SK-N-SH treated with all-trans-retinoic acid at 6 μM for 48 hours (cell line): ENCODE data around the gene CHST2.

ENCODE experiments used
- ATAC-seq: fragments of 200-7000 bp; cut with Tn5 transposase; 3 replicates; pipeline ENCODE4 v1.9.1; 2020; ENCODE audit warnings: mild to moderate bottlenecking, moderate library complexity
- ARNTL ChIP-seq: fragments of 450-650 bp; formaldehyde crosslinking; IDR thresholded peaks from 2 replicates; pipeline ENCODE4 v1.5.0; 2020; ENCODE audit warnings: low read depth, mild to moderate bottlenecking, moderate library complexity, borderline replicate concordance
- BACH2 ChIP-seq: fragments of 250-450 bp; sonication (Bioruptor Pico); IDR thresholded peaks from 2 replicates; pipeline ENCODE4 v1.9.0; 2021; ENCODE audit warnings: mild to moderate bottlenecking, borderline replicate concordance
- ESRRG ChIP-seq: fragments of 250-450 bp; sonication (Bioruptor Pico); IDR thresholded peaks from 2 replicates; pipeline ENCODE4 v1.6.1; 2021; ENCODE audit warnings: mild to moderate bottlenecking
- GLIS3 ChIP-seq: fragments of 250-450 bp; sonication (Bioruptor Pico); IDR thresholded peaks from 2 replicates; pipeline ENCODE4 v1.5.0; 2020; ENCODE audit warnings: mild to moderate bottlenecking, moderate library complexity
- ISL1 ChIP-seq: fragments of 250-450 bp; sonication (Bioruptor Pico); IDR thresholded peaks from 2 replicates; pipeline ENCODE4 v2.1.2; 2022; ENCODE audit warnings: mild to moderate bottlenecking, moderate library complexity
- OSR1 ChIP-seq: fragments of 250-450 bp; sonication (Bioruptor Pico); IDR thresholded peaks from 2 replicates; pipeline ENCODE4 v1.8.0; 2022; ENCODE audit warnings: moderate library complexity, mild to moderate bottlenecking, inconsistent platforms
- PPARA ChIP-seq: fragments of 250-450 bp; sonication (Bioruptor Pico); IDR thresholded peaks from 2 replicates; pipeline ENCODE4 v1.5.0; 2020; ENCODE audit warnings: mild to moderate bottlenecking, borderline replicate concordance
- SNAI2 ChIP-seq: fragments of 250-450 bp; sonication (Bioruptor Pico); IDR thresholded peaks from 2 replicates; pipeline ENCODE4 v1.5.0; 2020; ENCODE audit warnings: mild to moderate bottlenecking, moderate library complexity
- TCF4 ChIP-seq: fragments of 250-450 bp; sonication (Bioruptor Pico); IDR thresholded peaks from 2 replicates; pipeline ENCODE4 v1.8.0; 2021; ENCODE audit warnings: mild to moderate bottlenecking, moderate library complexity, borderline replicate concordance
- TOX ChIP-seq: fragments of 250-450 bp; sonication (Bioruptor Pico); IDR thresholded peaks from 2 replicates; pipeline ENCODE4 v1.8.0; 2021; ENCODE audit warnings: mild to moderate bottlenecking, moderate library complexity, borderline replicate concordance
- ZC3H10 ChIP-seq: fragments of 250-450 bp; sonication (Bioruptor Pico); IDR thresholded peaks from 2 replicates; pipeline ENCODE4 v1.5.1; 2021; ENCODE audit warnings: mild to moderate bottlenecking, moderate library complexity
- ZFP3 ChIP-seq: fragments of 250-450 bp; sonication (Bioruptor Pico); IDR thresholded peaks from 2 replicates; pipeline ENCODE4 v1.5.0; 2020; ENCODE audit warnings: mild to moderate bottlenecking, moderate library complexity
- ZFP30 ChIP-seq: fragments of 450-650 bp; formaldehyde crosslinking; IDR thresholded peaks from 2 replicates; pipeline ENCODE4 v1.5.0; 2022; ENCODE audit warnings: mild to moderate bottlenecking, moderate library complexity
- ZNF565 ChIP-seq: fragments of 450-650 bp; formaldehyde crosslinking; conservative IDR thresholded peaks from 2 replicates; pipeline ENCODE4 v1.5.0; 2020; ENCODE audit warnings: low read depth, mild to moderate bottlenecking, moderate library complexity
- ZNF70 ChIP-seq: fragments of 450-650 bp; formaldehyde crosslinking; IDR thresholded peaks from 2 replicates; pipeline ENCODE4 v1.5.0; 2020; ENCODE audit warnings: mild to moderate bottlenecking, moderate library complexity
- ZNF8 ChIP-seq: fragments of 450-650 bp; formaldehyde crosslinking; IDR thresholded peaks from 2 replicates; pipeline ENCODE4 v1.5.0; 2020; ENCODE audit warnings: mild to moderate bottlenecking, moderate library complexity
- TF ChIP-seq, protein P1 (sequence below): fragments of 250-450 bp; sonication (Bioruptor Pico); IDR thresholded peaks from 2 replicates; pipeline ENCODE4 v1.5.1; 2021; ENCODE audit warnings: mild to moderate bottlenecking, moderate library complexity
- TF ChIP-seq, protein P2 (sequence below): fragments of 250-450 bp; sonication (Bioruptor Pico); IDR thresholded peaks from 2 replicates; pipeline ENCODE4 v1.8.0; 2021; ENCODE audit warnings: low read depth, mild to moderate bottlenecking, moderate library complexity, borderline replicate concordance
- TF ChIP-seq, protein P3 (sequence below): fragments of 250-450 bp; sonication (Bioruptor Pico); IDR thresholded peaks from 2 replicates; pipeline ENCODE4 v1.8.0; 2020; ENCODE audit warnings: mild to moderate bottlenecking, moderate library complexity, borderline replicate concordance
- TF ChIP-seq, protein P4 (sequence below): fragments of 250-450 bp; sonication (Bioruptor Pico); IDR thresholded peaks from 2 replicates; pipeline ENCODE4 v1.5.1; 2020; ENCODE audit warnings: low read depth, mild to moderate bottlenecking, moderate library complexity
- TF ChIP-seq, protein P5 (sequence below): fragments of 250-450 bp; sonication (Bioruptor Pico); IDR thresholded peaks from 2 replicates; pipeline ENCODE4 v1.5.0; 2020; ENCODE audit warnings: mild to moderate bottlenecking, moderate library complexity

Gene CHST2

DNA sequence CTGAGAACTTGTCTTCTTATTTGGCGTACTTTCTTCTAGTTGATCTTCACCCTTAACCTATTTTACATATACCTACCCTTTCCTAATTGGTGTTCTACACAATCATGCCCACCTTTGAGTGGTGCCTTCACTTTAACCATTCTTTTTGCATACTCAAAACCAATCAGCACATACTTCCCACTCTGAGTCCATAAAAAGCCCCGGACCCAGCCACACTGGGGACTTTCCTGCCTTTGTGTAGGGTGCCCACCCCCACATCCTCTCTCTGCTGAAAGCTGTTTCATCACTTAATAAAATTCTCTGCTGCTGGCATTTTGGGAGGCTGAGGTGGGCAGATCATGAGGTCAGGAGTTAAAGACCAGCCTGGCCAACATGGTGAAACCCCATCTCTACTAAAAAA is 15.9 kb upstream of the CHST2 start:
- no peak for TF ChIP-seq ZC3H10 (CRISPR knock-in tag)
- TF ChIP-seq ZNF8 (CRISPR knock-in tag) = no peak
- no peak for TF ChIP-seq ISL1 (CRISPR knock-in tag)
- TF ChIP-seq, protein P1, sequence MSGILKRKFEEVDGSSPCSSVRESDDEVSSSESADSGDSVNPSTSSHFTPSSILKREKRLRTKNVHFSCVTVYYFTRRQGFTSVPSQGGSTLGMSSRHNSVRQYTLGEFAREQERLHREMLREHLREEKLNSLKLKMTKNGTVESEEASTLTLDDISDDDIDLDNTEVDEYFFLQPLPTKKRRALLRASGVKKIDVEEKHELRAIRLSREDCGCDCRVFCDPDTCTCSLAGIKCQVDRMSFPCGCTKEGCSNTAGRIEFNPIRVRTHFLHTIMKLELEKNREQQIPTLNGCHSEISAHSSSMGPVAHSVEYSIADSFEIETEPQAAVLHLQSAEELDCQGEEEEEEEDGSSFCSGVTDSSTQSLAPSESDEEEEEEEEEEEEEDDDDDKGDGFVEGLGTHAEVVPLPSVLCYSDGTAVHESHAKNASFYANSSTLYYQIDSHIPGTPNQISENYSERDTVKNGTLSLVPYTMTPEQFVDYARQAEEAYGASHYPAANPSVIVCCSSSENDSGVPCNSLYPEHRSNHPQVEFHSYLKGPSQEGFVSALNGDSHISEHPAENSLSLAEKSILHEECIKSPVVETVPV (CRISPR knock-in tag) = no peak
- no peak for TF ChIP-seq TOX (CRISPR knock-in tag)
- no peak for TF ChIP-seq ARNTL (CRISPR knock-in tag)
- no peak for TF ChIP-seq PPARA (CRISPR knock-in tag)
- no peak for TF ChIP-seq ZNF70 (CRISPR knock-in tag)
- no peak for ATAC-seq

DNA sequence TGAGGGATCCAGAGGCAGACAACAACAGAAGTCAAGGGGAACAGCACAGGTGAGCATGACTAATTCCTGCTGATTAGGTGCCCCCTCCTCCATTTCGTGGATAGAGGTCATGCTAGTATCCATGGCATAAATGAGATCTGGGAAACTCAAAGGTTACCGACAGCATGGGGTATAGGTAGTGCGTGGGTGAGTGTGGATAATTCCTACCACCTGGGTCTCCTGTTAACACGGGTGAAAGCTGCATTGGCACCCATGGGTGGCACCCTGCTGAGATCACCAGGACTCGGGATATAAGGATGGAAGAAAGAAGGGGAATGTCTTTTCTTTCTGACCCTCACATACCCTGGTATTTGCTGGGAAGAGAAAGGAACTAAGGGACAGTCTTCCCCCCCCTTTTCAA is 14.4 kb upstream of the CHST2 start:
- TF ChIP-seq ZFP30 (CRISPR knock-in tag) (no peak), ZNF565 (CRISPR knock-in tag) (no peak), TOX (CRISPR knock-in tag) (no peak), GLIS3 (no peak), TCF4 (CRISPR knock-in tag) (no peak)
- TF ChIP-seq, all 23 proteins: peak for 0
- ATAC-seq = no peak

DNA sequence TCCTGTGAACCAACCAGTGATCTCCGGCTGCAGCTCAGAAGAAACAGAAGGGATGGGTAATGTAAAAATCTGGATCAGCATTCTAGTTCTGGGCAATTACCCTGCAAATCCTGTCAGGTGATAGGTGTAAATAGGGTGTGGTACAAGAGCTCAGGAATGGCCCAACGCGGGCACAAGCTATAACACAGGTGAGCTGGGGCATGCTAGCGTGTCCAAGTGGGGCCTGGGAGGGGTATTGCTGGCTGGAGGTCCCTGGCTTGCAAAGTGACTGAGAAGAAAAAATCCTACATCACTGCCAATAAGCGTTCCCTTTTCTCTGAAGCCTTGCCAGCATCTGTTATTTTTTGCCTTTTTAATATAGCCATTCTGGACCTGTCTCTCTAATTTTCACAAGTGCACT is 9.7 kb upstream of the CHST2 start:
- no peak for ATAC-seq
- TF ChIP-seq, protein P2, sequence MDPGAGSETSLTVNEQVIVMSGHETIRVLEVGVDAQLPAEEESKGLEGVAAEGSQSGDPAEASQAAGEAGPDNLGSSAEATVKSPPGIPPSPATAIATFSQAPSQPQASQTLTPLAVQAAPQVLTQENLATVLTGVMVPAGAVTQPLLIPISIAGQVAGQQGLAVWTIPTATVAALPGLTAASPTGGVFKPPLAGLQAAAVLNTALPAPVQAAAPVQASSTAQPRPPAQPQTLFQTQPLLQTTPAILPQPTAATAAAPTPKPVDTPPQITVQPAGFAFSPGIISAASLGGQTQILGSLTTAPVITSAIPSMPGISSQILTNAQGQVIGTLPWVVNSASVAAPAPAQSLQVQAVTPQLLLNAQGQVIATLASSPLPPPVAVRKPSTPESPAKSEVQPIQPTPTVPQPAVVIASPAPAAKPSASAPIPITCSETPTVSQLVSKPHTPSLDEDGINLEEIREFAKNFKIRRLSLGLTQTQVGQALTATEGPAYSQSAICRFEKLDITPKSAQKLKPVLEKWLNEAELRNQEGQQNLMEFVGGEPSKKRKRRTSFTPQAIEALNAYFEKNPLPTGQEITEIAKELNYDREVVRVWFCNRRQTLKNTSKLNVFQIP (CRISPR knock-in tag) = no peak
- no peak for TF ChIP-seq ZFP30 (CRISPR knock-in tag)
- TF ChIP-seq ISL1 (CRISPR knock-in tag) = no peak
- TF ChIP-seq ZNF8 (CRISPR knock-in tag) = no peak
- no peak for TF ChIP-seq BACH2 (CRISPR knock-in tag)
- TF ChIP-seq, protein P3, sequence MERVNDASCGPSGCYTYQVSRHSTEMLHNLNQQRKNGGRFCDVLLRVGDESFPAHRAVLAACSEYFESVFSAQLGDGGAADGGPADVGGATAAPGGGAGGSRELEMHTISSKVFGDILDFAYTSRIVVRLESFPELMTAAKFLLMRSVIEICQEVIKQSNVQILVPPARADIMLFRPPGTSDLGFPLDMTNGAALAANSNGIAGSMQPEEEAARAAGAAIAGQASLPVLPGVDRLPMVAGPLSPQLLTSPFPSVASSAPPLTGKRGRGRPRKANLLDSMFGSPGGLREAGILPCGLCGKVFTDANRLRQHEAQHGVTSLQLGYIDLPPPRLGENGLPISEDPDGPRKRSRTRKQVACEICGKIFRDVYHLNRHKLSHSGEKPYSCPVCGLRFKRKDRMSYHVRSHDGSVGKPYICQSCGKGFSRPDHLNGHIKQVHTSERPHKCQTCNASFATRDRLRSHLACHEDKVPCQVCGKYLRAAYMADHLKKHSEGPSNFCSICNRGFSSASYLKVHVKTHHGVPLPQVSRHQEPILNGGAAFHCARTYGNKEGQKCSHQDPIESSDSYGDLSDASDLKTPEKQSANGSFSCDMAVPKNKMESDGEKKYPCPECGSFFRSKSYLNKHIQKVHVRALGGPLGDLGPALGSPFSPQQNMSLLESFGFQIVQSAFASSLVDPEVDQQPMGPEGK (CRISPR knock-in tag) = no peak
- TF ChIP-seq ESRRG = no peak
- no peak for TF ChIP-seq TOX (CRISPR knock-in tag)
- TF ChIP-seq ZFP3 (CRISPR knock-in tag) = no peak
- TF ChIP-seq TCF4 (CRISPR knock-in tag) = no peak
- TF ChIP-seq GLIS3 = no peak
- TF ChIP-seq ZNF70 (CRISPR knock-in tag) = no peak
- no peak for TF ChIP-seq SNAI2 (CRISPR knock-in tag)
- TF ChIP-seq, protein P4, sequence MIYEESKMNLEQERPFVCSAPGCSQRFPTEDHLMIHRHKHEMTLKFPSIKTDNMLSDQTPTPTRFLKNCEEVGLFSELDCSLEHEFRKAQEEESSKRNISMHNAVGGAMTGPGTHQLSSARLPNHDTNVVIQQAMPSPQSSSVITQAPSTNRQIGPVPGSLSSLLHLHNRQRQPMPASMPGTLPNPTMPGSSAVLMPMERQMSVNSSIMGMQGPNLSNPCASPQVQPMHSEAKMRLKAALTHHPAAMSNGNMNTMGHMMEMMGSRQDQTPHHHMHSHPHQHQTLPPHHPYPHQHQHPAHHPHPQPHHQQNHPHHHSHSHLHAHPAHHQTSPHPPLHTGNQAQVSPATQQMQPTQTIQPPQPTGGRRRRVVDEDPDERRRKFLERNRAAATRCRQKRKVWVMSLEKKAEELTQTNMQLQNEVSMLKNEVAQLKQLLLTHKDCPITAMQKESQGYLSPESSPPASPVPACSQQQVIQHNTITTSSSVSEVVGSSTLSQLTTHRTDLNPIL (CRISPR knock-in tag) = no peak
- no peak for TF ChIP-seq ZNF565 (CRISPR knock-in tag)
- no peak for TF ChIP-seq PPARA (CRISPR knock-in tag)
- no peak for TF ChIP-seq OSR1
- TF ChIP-seq, protein P5, sequence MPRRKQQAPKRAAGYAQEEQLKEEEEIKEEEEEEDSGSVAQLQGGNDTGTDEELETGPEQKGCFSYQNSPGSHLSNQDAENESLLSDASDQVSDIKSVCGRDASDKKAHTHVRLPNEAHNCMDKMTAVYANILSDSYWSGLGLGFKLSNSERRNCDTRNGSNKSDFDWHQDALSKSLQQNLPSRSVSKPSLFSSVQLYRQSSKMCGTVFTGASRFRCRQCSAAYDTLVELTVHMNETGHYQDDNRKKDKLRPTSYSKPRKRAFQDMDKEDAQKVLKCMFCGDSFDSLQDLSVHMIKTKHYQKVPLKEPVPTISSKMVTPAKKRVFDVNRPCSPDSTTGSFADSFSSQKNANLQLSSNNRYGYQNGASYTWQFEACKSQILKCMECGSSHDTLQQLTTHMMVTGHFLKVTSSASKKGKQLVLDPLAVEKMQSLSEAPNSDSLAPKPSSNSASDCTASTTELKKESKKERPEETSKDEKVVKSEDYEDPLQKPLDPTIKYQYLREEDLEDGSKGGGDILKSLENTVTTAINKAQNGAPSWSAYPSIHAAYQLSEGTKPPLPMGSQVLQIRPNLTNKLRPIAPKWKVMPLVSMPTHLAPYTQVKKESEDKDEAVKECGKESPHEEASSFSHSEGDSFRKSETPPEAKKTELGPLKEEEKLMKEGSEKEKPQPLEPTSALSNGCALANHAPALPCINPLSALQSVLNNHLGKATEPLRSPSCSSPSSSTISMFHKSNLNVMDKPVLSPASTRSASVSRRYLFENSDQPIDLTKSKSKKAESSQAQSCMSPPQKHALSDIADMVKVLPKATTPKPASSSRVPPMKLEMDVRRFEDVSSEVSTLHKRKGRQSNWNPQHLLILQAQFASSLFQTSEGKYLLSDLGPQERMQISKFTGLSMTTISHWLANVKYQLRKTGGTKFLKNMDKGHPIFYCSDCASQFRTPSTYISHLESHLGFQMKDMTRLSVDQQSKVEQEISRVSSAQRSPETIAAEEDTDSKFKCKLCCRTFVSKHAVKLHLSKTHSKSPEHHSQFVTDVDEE = no peak
- TF ChIP-seq ZC3H10 (CRISPR knock-in tag) = no peak
